Dermis blood vessel endothelial cell (primary cell): ENCODE results near the gene EGFR. TPM values are rescaled to one million over a fixed set of nuclear protein-coding genes. Genes with fewer than 3 reads are reported as not detected.

Experiments used
- DNase-seq: peaks from one replicate; pipeline ENCODE4 v3.0.0; 2010
- total RNA-seq: library from RNA; depleted of rRNA; stranded (reverse); fragments of >200 nt; gene quantifications from 2 replicates; pipeline ENCODE4 v1.2.3, GENCODE V29; 2014

EGFR gene
- total RNA-seq, 1 donor from 2014 or later: 0.85 TPM

GRCh38 chr7:55063633-55064032 is 44.8 kb downstream of the EGFR start:
- no peak for DNase-seq

- DNase-seq: peak; percentile 86
Observed at GRCh38 chr7:55065079-55065478, 46.3 kb downstream of the EGFR start.

DNA sequence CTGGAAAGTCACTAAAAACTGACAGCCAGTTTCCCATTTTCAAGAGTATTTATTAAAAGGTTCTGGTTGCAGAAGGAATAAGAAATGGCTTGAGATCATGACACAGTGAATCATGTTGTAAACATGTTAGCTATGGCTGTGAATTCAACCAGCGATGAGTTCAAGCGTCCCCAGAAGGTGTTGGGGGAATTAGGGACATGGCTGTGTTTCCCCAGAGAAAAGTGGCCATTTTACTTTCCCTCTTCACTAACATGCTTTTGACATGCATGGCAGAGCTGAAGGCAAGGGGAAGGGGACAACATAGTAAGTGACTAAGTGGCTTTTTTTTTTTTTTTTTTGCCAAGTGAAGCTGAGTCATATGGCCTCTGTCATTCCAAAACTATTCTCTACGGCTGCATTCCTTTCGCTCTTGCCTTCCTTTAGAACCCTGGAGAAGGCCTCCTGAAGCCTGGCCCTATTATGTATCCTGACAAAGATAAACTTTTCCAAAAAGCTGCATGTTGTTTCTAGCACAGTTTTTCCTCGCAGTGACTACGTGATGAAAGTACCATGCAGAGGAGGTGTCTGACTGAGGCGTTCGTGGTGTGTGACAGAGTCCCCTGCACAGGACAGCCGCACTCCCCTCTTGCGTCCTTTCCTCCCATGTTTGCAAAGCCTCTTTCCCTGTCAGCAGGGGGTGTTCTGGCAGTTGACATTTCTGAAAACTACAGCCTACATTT is 46.9 kb downstream of the EGFR start:
- peak; percentile 75 for DNase-seq

DNA sequence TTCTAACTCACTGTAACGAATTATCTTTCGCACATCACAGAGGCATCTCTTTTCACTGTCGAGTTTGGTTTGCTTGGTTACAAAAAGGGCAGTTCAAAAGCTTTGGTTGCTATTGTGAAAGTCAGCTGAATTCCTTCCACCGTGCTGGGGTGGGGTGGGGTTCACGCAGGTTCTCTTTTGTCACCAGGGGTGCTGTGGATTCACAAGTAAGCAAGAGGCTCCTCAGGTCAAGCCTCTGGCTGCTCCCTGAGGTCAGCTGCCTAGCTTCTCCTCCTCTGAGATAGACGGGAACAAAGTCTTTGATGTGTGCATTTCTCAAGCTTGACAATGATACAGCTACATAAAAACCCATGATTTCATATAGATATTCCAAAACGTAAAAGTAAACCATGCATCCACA is 47.7 kb downstream of the EGFR start:
- DNase-seq: no peak

DNA sequence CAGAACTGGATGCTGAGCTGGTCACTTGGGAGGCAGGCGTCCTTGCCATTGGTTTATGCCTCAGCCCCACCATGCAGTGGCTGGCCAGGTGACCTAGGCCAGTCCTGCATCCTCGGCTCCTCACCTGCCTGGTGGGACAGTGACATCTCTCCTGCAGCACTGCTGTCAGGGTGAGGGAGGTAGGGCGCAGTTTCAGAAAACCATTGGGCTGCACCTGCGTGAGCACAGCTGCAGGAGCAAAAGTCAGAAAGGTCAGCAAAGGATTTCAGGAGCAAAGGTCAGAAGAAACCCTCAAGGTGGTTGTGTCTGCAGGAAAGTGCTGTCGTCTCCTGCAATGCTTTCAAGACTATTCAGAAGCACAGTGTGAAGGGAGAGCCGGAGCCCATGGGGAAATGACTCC is 48.1 kb downstream of the EGFR start:
- DNase-seq: no peak

DNA sequence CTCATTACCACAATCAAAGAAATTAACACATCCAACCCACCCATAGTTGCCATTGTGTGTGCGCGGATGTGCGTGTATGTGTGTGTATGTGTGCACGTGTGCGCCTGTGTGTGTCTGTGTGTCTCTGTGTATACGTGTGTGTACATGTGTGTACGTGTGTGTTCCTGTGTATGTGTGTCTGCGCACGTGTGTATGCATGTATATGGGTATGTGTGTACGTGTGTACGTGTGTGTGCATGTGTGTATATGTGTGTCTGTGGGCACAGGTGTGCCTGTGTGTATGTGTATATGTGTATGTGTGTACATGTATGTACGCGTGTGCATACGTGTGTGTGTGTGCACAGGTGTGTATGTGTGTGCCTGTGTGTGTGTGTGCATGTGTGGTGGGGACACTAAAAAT is 48.9 kb downstream of the EGFR start:
- no peak for DNase-seq

DNA sequence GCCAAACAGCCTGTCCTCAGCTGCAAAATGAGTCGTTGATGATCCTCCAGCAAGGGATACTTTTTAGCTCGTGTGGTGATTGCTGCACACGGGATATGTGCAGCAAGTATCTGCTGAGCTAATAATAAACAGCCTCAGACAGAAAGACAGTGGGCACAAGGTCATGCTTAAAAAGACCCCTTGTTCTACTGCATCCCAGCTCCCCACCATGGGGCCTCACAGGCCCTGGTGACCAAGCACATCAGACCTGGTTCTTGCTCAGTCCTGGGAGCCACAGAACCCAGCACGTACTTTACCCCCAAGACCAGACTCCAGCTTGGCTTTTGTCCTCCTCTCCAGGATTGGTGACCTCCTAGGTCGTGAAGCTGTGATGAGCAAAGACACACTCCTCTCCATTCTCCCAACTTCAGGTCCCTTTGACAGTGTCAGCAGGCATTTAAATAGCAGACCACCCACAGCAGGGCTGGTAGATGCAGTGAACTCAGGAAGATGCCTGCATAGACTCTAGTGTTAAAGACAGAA is 50.5 kb downstream of the EGFR start:
- no peak for DNase-seq

DNA sequence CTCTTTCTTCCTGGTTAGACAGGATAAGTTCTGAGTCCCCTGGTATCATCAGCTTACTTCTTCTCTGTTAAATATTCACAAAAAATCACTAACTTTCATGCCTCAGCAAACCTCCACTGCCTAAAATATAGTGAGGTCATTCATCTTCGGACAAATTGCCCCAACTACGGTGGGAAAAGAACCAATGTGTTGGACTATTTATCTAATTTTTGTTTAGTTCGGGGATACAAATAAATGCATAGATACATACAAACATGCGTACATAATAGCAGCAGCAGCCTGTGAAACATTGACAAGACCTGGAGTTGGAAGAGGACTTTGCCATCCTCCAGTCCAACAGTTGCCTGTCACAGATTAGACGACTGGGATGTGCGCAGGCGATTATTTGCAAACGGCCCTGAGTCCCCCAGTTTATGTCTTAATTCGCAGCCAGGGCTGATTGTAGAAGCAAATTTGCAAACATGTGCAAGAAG is 51.5 kb downstream of the EGFR start:
- no peak for DNase-seq

GRCh38 chr7:55070854-55071253 is 52.0 kb downstream of the EGFR start:
- DNase-seq: no peak

GRCh38 chr7:55071411-55072175 is 52.8 kb downstream of the EGFR start:
- DNase-seq: no peak

- no peak for DNase-seq
Observed at GRCh38 chr7:55072251-55072650, 53.4 kb downstream of the EGFR start.

DNA sequence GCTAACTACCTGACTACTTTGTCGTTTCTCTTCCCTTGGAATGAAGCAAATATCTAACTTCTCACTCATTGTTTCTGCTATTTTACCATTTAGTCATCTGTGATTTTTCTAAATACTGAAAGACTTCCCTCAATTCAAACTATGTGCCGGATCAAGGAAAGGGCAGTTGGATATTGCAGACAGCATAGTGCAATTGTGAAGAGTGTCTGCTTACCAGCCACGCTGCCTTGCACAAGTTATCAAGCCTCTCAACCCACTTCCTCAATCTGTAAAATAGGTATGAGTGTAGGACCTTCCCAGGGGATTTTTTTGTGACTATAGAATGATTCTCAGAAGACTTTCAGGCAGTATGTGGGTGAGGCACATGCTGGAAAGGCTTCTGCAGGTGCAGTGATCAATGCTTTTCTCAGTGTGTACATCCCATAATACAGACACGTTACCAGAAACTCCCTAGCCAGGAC is 54.3 kb downstream of the EGFR start:
- no peak for DNase-seq

GRCh38 chr7:55073976-55074528 is 55.2 kb downstream of the EGFR start:
- peak; percentile 43 for DNase-seq

GRCh38 chr7:55075464-55076021 is 56.7 kb downstream of the EGFR start:
- DNase-seq: no peak

DNA sequence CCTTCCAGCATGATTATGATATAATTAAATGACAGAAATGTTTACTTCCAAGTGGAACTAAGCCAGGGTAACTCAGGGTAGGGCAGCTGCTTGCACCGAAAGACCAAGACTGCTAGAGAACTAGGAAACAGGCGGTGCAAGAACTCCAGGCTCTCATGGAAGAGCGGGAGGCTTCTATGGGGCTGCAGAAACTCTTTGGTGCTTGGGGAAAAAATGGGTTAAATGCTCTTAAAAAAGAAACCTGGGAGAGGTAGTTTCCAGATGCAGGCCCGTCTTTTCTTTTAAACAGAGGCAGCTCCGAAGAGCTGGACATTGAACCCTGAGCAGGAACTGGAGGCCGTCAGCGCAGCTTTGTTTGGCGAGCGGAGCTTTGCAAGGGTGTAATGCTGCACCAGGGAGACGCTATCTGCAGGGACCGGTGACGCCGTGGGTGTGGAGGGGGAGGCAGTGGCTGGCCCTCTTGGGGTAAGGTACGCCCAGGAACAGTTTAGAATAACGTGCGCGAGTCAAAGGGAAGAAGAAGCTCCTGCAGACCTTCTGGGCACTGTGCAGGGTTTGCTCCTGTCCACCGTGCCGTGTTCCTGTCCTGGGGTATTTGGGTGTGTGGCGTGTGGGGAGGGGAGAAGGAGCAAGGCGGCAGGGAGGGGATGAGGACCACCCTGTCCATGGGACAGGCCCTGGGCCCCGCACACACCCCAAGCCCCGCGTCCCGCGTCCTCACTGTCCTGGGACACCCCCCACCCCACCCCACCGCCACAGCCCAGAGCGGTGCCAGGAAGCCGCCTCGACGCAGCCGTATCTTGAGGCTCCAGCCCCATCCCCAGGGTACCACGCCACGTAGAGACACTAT is 59.0 kb downstream of the EGFR start:
- no peak for DNase-seq

DNA sequence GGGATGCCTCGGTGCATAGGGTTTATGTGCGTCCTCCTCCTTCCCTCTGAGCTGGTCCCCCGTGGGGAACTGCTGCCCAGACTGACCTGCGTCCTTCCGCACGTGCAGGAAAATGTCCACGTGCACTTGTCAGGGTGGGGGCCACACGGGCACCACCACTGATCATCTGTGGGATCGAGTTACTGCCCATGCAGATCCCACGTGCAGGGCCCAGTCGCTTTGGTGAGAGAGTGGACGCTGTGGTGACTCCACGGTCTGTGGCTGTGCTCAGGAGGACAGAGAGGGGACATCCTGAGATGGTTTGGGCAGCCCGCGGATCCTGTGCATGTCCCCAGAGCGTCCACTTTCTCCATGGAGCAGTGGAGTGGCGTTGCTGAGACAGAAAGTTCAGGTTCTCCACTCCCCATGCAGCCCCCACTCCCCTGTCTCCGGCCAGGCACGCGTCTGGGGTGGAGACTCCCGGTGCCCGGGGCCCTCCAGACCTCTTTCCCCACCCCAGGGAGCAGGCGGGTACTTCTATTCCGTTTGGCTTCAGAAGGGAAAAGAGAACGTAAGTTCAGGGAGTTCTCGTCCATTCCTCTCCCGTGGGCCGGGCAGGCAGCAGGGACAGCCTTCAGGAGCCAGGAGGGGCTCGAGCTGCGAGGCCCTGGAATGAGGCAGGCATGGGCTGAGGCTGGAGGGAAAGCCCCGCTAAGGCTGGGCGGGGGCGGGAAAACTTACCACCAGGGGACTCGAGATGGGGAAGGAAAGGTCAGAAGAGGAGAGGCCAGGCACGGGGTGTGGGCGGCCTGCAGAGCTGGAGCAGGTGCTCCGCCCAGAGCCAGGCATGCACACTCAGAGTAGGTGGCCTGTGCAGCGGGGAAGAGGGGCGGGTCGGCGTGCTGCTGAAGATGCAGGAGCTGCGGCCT is 59.9 kb downstream of the EGFR start:
- no peak for DNase-seq

DNA sequence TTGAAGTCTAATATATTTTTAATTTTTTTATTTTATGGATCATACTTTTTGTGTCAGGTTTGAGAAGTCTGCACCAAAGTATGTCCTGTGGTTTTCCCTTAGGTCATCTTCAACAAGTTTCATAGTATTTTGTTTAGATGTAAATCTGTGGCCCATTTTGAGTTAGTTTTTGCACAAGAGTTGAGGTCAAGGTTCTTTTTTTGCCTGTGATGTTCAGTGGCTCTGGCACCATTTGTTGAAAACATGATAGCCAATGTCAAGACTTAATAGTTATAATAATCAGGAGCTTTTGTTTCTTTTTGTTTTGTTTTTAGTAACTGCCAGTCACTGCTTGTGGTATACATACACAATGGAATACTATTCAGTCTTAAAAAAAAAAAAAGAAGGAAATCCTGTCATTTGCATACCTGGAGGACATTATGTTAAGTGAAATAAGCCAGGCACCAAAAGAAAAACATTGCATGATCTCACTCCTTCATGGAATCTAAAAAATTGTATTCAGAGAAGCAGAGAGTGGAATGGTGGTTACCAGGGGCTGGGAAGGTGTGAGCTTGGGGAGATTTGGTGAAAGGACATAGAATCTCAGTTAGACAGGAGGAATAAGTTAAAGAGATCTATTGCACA is 61.3 kb downstream of the EGFR start:
- no peak for DNase-seq

DNA sequence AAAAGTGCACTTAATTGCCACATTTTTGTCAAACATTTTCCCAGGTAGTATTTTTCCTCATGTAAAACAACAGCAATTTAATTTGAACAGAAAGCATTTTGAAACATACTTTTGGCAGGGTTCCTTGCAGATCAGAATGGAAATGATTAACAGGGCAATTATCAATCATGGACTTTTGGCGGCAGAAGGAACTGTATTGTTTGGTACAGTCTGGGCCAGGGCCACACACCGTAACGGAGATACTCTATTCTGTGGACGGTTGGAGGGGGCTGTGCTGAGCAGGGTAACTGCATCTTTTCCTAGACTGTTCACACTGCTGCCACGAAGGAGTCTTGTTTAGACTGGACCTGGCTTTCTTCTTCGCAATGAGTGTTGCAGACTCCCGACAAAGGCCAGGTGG is 62.3 kb downstream of the EGFR start:
- no peak for DNase-seq

- DNase-seq: no peak
Observed at GRCh38 chr7:55081472-55082227, 62.8 kb downstream of the EGFR start.

DNA sequence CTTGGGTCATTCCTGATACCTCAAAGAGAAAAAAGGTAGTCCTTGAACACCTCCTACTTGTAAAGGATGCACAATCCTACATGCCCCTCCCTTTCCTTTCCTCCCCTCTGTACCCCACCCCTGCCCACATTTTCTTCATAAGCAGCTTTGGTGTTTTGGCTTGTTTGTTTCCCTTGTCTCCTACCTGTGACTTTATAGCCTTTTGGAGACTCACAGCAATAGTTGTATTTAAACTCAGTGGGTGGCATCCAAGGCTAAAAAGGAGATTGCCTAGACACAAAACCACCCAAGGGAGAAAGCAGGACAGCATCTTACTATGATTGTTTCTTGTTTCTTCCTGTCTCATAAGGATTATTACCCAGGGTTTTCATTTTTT is 63.4 kb downstream of the EGFR start:
- no peak for DNase-seq
